ENCODE results near the gene CHST9. TPM values are rescaled to one million over a fixed set of nuclear protein-coding genes. Genes with fewer than 3 reads are reported as not detected.

The CHST9 gene
- polyA plus RNA-seq, 2 of the 4 experiments (the other 2 are of a cell fraction): 0.06 TPM; not detected in 1

DNA sequence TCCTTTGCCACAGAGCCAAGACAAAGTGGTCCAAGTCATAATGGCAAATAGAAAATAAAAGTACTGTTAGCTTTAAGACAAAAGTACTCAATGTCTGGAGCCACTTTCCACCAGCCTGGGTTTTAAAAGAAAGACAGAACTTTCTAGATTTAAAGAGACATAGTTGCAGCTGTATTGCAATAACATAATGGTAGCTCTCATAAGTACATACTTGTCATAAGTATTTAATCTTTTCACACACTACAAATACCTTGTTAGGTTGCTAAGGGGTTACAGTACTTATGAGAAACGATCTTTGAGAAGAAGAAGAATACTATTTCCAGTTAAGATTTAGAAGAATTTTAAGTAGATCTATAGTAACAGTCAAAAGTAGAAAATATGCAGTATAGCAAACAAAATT lies 290.7 kb downstream of the CHST9 start:
- Histone ChIP-seq H3K27ac (no peak overlapping the region), H3K4me2 (no peak overlapping the region), H3K4me1 (no peaks in the 10 kb centered on the region), H3K4me3 (no peak overlapping the region), H3K9me3 (no peaks in the 10 kb centered on the region)
- ATAC-seq (no peak), FAIRE-seq (no peak), DNase-seq (ENCODE audit: low read depth in 1 of 2, low spot score in 1 of 2) (no peak)
- WGBS (ENCODE audit: missing lambda C conversion rate): 10% methylated on average over 1 of the region's 1 CpG
- TF ChIP-seq, protein P1, sequence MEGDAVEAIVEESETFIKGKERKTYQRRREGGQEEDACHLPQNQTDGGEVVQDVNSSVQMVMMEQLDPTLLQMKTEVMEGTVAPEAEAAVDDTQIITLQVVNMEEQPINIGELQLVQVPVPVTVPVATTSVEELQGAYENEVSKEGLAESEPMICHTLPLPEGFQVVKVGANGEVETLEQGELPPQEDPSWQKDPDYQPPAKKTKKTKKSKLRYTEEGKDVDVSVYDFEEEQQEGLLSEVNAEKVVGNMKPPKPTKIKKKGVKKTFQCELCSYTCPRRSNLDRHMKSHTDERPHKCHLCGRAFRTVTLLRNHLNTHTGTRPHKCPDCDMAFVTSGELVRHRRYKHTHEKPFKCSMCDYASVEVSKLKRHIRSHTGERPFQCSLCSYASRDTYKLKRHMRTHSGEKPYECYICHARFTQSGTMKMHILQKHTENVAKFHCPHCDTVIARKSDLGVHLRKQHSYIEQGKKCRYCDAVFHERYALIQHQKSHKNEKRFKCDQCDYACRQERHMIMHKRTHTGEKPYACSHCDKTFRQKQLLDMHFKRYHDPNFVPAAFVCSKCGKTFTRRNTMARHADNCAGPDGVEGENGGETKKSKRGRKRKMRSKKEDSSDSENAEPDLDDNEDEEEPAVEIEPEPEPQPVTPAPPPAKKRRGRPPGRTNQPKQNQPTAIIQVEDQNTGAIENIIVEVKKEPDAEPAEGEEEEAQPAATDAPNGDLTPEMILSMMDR (IDR thresholded peaks at IDR 0.05): no peak
- TF ChIP-seq MAZ (IDR thresholded peaks at IDR 0.05; ENCODE audit: borderline replicate concordance, low read depth, low read length) (no peak), CHD2 (IDR thresholded peaks at IDR 0.05; ENCODE audit: low read length, partially characterized antibody) (no peak), KDM1A (IDR thresholded peaks at IDR 0.05; ENCODE audit: low read depth) (no peak), HOXB13 (CRISPR knock-in tag; IDR thresholded peaks at IDR 0.05; ENCODE audit: low read depth) (no peak), RCOR1 (IDR thresholded peaks at IDR 0.05; ENCODE audit: low read depth, low read length) (no peak)
- TF ChIP-seq, protein P2, sequence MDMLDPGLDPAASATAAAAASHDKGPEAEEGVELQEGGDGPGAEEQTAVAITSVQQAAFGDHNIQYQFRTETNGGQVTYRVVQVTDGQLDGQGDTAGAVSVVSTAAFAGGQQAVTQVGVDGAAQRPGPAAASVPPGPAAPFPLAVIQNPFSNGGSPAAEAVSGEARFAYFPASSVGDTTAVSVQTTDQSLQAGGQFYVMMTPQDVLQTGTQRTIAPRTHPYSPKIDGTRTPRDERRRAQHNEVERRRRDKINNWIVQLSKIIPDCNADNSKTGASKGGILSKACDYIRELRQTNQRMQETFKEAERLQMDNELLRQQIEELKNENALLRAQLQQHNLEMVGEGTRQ (IDR thresholded peaks at IDR 0.05): no peak
- TF ChIP-seq, protein P3, sequence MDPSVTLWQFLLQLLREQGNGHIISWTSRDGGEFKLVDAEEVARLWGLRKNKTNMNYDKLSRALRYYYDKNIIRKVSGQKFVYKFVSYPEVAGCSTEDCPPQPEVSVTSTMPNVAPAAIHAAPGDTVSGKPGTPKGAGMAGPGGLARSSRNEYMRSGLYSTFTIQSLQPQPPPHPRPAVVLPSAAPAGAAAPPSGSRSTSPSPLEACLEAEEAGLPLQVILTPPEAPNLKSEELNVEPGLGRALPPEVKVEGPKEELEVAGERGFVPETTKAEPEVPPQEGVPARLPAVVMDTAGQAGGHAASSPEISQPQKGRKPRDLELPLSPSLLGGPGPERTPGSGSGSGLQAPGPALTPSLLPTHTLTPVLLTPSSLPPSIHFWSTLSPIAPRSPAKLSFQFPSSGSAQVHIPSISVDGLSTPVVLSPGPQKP (IDR thresholded peaks at IDR 0.05; ENCODE audit: low read depth, low read length): no peak
- TF ChIP-seq, protein P4, sequence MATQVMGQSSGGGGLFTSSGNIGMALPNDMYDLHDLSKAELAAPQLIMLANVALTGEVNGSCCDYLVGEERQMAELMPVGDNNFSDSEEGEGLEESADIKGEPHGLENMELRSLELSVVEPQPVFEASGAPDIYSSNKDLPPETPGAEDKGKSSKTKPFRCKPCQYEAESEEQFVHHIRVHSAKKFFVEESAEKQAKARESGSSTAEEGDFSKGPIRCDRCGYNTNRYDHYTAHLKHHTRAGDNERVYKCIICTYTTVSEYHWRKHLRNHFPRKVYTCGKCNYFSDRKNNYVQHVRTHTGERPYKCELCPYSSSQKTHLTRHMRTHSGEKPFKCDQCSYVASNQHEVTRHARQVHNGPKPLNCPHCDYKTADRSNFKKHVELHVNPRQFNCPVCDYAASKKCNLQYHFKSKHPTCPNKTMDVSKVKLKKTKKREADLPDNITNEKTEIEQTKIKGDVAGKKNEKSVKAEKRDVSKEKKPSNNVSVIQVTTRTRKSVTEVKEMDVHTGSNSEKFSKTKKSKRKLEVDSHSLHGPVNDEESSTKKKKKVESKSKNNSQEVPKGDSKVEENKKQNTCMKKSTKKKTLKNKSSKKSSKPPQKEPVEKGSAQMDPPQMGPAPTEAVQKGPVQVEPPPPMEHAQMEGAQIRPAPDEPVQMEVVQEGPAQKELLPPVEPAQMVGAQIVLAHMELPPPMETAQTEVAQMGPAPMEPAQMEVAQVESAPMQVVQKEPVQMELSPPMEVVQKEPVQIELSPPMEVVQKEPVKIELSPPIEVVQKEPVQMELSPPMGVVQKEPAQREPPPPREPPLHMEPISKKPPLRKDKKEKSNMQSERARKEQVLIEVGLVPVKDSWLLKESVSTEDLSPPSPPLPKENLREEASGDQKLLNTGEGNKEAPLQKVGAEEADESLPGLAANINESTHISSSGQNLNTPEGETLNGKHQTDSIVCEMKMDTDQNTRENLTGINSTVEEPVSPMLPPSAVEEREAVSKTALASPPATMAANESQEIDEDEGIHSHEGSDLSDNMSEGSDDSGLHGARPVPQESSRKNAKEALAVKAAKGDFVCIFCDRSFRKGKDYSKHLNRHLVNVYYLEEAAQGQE (IDR thresholded peaks at IDR 0.05): no peak
- ChIA-PET CTCF (no interaction called here), POLR2A (no interaction called here)

DNA sequence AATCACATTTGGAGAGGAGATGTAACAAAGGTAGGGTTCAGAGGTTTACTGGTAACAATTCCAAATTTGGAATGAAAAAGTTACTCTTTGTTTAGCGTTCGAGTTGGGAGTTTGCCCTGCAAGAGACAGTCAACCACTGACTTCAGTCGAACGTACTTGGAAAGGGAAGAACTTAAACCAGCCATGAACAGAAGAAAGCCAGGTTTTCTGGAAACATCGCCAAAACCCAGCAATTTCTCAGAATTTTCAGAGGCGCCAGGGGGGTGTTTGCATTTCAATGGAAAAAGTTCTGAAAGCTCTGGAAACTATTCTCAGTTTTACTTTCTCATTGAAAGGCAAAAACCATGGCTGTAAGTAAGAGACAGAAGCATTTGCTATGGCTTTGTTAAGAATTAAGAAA lies 291.1 kb downstream of the CHST9 start:
- FAIRE-seq (no peak), ATAC-seq (no peak), DNase-seq (ENCODE audit: low read depth in 1 of 2, low spot score in 1 of 2) (no peak)
- TF ChIP-seq ZNF302 (CRISPR knock-in tag; IDR thresholded peaks at IDR 0.05) (no peak), BHLHE40 (IDR thresholded peaks at IDR 0.05; ENCODE audit: low read depth, low read length) (no peak), TP53 (CRISPR knock-in tag; IDR thresholded peaks at IDR 0.05) (no peak), RCOR1 (IDR thresholded peaks at IDR 0.05; ENCODE audit: low read depth, low read length) (no peak), NPAS2 (CRISPR knock-in tag; IDR thresholded peaks at IDR 0.05; ENCODE audit: borderline replicate concordance) (no peak), EP300 (IDR thresholded peaks at IDR 0.05) (no peak), MAFK (IDR thresholded peaks at IDR 0.05; ENCODE audit: partially characterized antibody) (no peak)
- TF ChIP-seq, protein P5, sequence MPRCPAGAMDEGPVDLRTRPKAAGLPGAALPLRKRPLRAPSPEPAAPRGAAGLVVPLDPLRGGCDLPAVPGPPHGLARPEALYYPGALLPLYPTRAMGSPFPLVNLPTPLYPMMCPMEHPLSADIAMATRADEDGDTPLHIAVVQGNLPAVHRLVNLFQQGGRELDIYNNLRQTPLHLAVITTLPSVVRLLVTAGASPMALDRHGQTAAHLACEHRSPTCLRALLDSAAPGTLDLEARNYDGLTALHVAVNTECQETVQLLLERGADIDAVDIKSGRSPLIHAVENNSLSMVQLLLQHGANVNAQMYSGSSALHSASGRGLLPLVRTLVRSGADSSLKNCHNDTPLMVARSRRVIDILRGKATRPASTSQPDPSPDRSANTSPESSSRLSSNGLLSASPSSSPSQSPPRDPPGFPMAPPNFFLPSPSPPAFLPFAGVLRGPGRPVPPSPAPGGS (IDR thresholded peaks at IDR 0.05): no peak
- Histone ChIP-seq H3K4me2 (no peak overlapping the region), H3K4me3 (no peak overlapping the region), H3K9me3 (no peaks in the 10 kb centered on the region), H3K4me1 (no peaks in the 10 kb centered on the region), H3K27ac (no peak overlapping the region)
- CTCF ChIA-PET: no interaction called here
- POLR2A ChIA-PET: no interaction called here
- WGBS (ENCODE audit: missing lambda C conversion rate): 48% methylated on average over 6 of the region's 6 CpGs

All from A549 (cell line).